HG02981 (cell line): ENCODE data around the gene SEMA3G.

Experiments
- ATAC-seq: cut with Tn5 transposase; IDR thresholded peaks from one replicate; pipeline ENCODE4 v1.9.1; 2021; ENCODE audit warnings: mild to moderate bottlenecking, moderate library complexity; ENCODE audit not compliant: unreplicated experiment

The SEMA3G gene

GRCh38 chr3:52444860-52445793, at the start of gene SEMA3G:
SEMA3G (minus strand) TSS chr3:52445103; CDS start chr3:52445027, 76 bp downstream.
- ATAC-seq = peak; percentile 79

GRCh38 chr3:52494445-52494844, 49.5 kb upstream of the SEMA3G start:
- no peak for ATAC-seq

- no peak for ATAC-seq
These were observed 48.5 kb upstream of the SEMA3G start for GRCh38 chr3:52493232-52494017.

GRCh38 chr3:52492059-52492458, 47.2 kb upstream of the SEMA3G start:
- no peak for ATAC-seq

- ATAC-seq = no peak
These were observed 46.1 kb upstream of the SEMA3G start for GRCh38 chr3:52490939-52491526.

- no peak for ATAC-seq
These were observed 45.4 kb upstream of the SEMA3G start for GRCh38 chr3:52490035-52490938.

- ATAC-seq = no peak
These were observed 44.5 kb upstream of the SEMA3G start for GRCh38 chr3:52489453-52489852.

GRCh38 chr3:52488746-52489145, 43.8 kb upstream of the SEMA3G start:
- no peak for ATAC-seq

- no peak for ATAC-seq
These were observed 43.1 kb upstream of the SEMA3G start for GRCh38 chr3:52487788-52488691.

GRCh38 chr3:52487050-52487787, 42.3 kb upstream of the SEMA3G start:
- ATAC-seq = no peak

GRCh38 chr3:52484680-52485461, 40.0 kb upstream of the SEMA3G start:
- ATAC-seq = no peak

GRCh38 chr3:52483577-52484381, 38.9 kb upstream of the SEMA3G start:
- no peak for ATAC-seq

GRCh38 chr3:52483081-52483480, 38.2 kb upstream of the SEMA3G start:
- ATAC-seq = no peak

- no peak for ATAC-seq
These were observed 37.1 kb upstream of the SEMA3G start for GRCh38 chr3:52481819-52482521.

- no peak for ATAC-seq
These were observed 36.1 kb upstream of the SEMA3G start for GRCh38 chr3:52480768-52481715.
